COR-L47 (cell line): ENCODE results near the gene NEAT1.
"Not testable (repeated sequence)": the region's sequence is repeated elsewhere in the genome, so short reads cannot be mapped to it uniquely, and the experiment has no call there.

Source experiments
- DNase-seq: peaks from one replicate; lab custom pipeline; 2025; lab: John Stamatoyannopoulos, UW

NEAT1 gene

GRCh38 chr11:65404638-65405339 is 17.8 kb upstream of the NEAT1 start:
- no peak for DNase-seq

GRCh38 chr11:65410936-65411680 is 11.5 kb upstream of the NEAT1 start:
- DNase-seq = no peak

GRCh38 chr11:65411681-65412070 is 10.9 kb upstream of the NEAT1 start:
- DNase-seq = no peak

- DNase-seq = no peak
Measured at GRCh38 chr11:65412271-65413076, 10.1 kb upstream of the NEAT1 start.

- not testable (repeated sequence) for DNase-seq
Measured at GRCh38 chr11:65413077-65413664, 9.4 kb upstream of the NEAT1 start.

GRCh38 chr11:65414776-65415498 is 7.7 kb upstream of the NEAT1 start:
- DNase-seq = no peak

- DNase-seq = no peak
Measured at GRCh38 chr11:65415499-65416340, 6.9 kb upstream of the NEAT1 start.

- DNase-seq = peak; percentile 65
Measured at GRCh38 chr11:65416341-65416824, 6.2 kb upstream of the NEAT1 start.

- DNase-seq = no peak
Measured at GRCh38 chr11:65416841-65417701, 5.5 kb upstream of the NEAT1 start.

- DNase-seq = no peak
Measured at GRCh38 chr11:65417702-65418430, 4.7 kb upstream of the NEAT1 start.

GRCh38 chr11:65418431-65418680 is 4.2 kb upstream of the NEAT1 start:
- no peak for DNase-seq

GRCh38 chr11:65418681-65419459 is 3.7 kb upstream of the NEAT1 start:
- peak; percentile 91 for DNase-seq

GRCh38 chr11:65419460-65419771 is 3.2 kb upstream of the NEAT1 start:
- DNase-seq = no peak

GRCh38 chr11:65419772-65420481 is 2.7 kb upstream of the NEAT1 start:
- peak; percentile 35 for DNase-seq

GRCh38 chr11:65420506-65420905 is 2.1 kb upstream of the NEAT1 start:
- DNase-seq = no peak

- DNase-seq = peak; percentile 70
Measured at GRCh38 chr11:65420979-65421793, 1.4 kb upstream of the NEAT1 start.
